Spleen (tissue), 7 donors: Measurements from ENCODE around the gene CDNF.

Source experiments
- CTCF ChIP-seq, 11 experiments: fragments of 200-600 bp in 7 of 11; fragments of 450-650 bp in 4 of 11; sonication (generic) in 4 of 11; IDR thresholded peaks in 8 of 11; conservative IDR thresholded peaks in 3 of 11; 1 replicate in 7 of 11; 2 replicates in 4 of 11; pipeline versions ENCODE4 v1.4.0 to v1.8.0; 2016 to 2021; ENCODE audit warnings: antibody characterized with exemption in 11 of 11, inconsistent platforms in 4 of 11, mild to moderate bottlenecking in 1 of 11
- POLR2A ChIP-seq, 3 donors: fragments of 450-650 bp; IDR thresholded peaks; one replicate each; pipeline ENCODE4 v1.5.1; 2017; ENCODE audit warnings: antibody characterized with exemption in 3 of 3, mild to moderate bottlenecking in 1 of 3
- POLR2AphosphoS5 ChIP-seq, 3 donors: sonication (generic); formaldehyde crosslinking; IDR thresholded peaks; one replicate each; pipeline ENCODE4 v1.5.1; 2017; ENCODE audit warnings: antibody characterized with exemption in 3 of 3
- donor health status: DM: no; HTN: no; CAD: no; lungs with moderate emphysema.
- donor health status: DM: no; HTN: no; CAD: no.
- donor health status: DM: no; HTN: no; CAD: no.

DNA sequence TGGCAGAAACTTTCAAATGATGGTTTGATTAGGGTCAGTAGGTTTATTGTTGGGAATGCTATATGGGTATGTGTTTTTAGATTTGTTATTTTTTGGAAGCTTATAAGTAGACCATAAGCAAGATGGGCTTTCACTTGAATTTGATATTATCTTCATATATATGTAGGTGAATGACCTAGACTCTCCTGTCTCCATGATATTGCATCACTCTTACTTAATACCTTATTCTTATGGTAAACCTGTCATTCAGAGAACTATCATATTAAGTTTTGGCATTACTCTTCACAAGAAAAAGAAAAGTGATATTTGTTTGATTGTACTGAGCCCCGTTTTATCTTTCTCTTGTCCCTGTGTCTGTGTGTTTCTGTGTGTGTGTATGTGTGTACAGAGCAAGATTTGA is 17.6 kb upstream of the CDNF start:
- no peak for TF ChIP-seq CTCF (IDR thresholded peaks at IDR 0.05 in 8 of 11, conservative IDR thresholded peaks at IDR 0.05 in 3 of 11)
- no peak for TF ChIP-seq POLR2AphosphoS5 (IDR thresholded peaks at IDR 0.05)
- no peak for TF ChIP-seq POLR2A (IDR thresholded peaks at IDR 0.05)
